Mucosa of gallbladder (tissue), 1 donor: ENCODE results near the gene ASCL5. TPM values are rescaled to one million over a fixed set of nuclear protein-coding genes. Genes with fewer than 3 reads are reported as not detected.

Experiments used
- DNase-seq: peaks from one replicate; pipeline ENCODE4 v3.0.0-alpha.2; 2020; ENCODE audit warnings: low spot score
- total RNA-seq: library from RNA; stranded (reverse); gene quantifications from one replicate; pipeline ENCODE4 v1.2.1, GENCODE V29; 2021
- donor health status: DM: no; HTN: no; CAD: no.

Gene ASCL5
- total RNA-seq, 1 donor from 2014 or later = 0.12 TPM

GRCh38 chr1:201153474-201154388 is 26.7 kb upstream of the ASCL5 start:
- no peak for DNase-seq

DNA sequence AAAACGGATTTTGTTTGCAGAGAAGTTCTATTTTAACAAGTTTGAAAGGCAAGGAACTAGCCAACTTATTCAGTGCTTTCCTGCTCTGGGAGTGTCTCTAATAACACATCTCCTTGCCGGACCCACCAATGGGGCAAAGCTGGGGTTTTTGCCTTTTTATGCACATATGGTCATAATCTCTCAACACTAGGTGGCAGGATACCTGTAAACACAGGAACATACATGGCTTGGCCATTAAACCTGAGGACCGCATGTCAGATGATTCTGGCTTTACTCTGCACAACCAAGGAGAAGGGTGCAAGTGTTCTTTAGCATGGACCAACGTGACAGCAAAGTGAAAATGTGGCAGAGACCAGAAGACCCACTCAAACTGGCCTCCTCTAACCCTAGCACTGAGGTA is 22.4 kb upstream of the ASCL5 start:
- DNase-seq = no peak

GRCh38 chr1:201147396-201148015 is 20.5 kb upstream of the ASCL5 start:
- DNase-seq = no peak

DNA sequence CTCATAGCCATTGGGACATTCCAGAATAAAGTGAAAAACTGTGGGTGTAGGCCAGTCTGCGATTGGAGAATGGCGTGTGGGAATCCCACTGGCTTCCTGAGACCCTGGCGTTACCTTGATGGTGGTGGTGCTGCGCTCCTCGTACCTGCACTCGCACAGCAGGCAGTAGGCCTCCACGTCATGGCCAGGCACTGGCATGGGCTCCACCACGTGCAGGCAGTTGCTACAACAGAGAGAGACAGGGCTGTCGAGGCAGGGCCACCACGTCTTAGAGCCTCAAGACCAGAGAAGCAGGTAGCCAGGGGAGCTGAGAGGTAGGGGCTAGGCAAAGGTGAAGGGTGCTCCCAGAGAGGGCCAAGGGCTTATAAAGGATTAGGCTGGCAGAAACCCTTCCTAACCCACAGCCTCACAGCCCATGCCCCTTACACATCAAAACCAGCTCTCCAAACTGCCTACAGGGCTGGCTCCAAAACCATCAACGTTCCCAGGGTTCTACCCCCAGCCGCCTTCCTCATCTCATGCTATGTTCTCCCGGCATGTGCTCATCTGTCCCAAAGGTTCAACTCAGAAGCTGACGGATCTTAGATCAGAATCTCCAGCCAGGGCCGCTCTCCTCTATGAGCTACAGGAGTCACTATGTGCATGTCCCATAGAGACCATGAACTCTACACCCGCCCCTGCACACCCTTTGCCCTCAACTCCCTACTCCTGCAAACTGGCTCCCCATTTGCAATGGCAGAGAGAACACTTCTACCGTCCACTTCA is 19.8 kb upstream of the ASCL5 start:
- DNase-seq = no peak

DNA sequence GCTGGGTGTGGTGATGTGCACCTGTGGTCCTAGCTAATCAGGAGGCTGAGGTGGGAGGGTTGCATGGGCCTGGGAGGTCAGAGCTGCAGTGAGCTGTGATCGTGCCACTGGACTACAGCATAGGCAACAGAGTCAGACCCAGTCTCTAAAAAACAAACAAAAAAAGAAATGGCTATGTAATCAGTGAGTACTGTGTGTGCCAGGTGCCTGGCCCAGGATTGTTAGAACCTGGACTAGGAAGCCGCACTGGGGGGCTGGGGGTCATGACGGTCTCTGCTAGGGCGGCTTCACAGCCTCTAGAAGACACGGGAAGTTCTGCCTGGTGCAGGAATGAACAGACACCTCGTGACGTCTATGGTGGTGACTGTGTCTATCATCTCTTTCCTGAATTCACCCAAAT is 18.8 kb upstream of the ASCL5 start:
- DNase-seq = no peak

DNA sequence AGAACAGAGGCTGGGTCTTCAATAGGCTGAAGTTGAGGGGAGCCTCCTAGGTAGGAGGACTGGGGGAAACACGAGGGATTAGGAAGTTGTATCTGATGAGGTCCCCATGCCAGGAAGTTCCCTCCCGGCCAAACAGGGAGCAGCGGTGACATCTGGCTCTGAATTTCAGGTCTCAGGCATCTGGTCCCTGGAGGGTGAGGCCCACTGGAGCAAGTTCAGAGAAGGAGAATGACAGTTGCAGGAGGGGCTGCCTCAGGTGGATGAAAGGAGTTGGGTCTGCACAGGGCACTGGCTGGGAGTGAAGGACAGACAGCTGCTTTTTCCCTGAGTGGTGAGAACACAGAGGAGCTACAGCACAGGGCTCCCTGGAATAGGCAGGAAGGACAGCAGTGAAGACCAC is 18.1 kb upstream of the ASCL5 start:
- DNase-seq = no peak

DNA sequence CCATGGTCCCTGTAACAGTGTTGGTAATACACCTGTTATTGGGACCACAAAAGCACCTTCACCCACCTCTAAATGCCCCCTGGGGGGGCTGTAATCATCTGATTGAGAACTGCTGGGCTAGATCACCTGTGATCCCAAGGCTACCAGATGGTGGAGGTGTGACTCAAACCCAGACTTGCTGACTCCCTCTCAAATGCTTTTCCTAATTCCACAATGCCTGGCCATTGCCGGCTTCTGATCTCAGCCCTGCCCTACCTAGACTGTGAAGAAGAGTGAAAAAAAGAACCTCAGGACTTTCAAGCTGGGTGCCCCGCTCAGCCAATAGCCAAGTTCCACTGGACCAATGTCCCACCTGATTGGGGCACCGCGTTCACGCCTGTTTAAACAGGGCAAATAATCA is 17.7 kb upstream of the ASCL5 start:
- no peak for DNase-seq

GRCh38 chr1:201143726-201144635 is 17.0 kb upstream of the ASCL5 start:
- DNase-seq = no peak

DNA sequence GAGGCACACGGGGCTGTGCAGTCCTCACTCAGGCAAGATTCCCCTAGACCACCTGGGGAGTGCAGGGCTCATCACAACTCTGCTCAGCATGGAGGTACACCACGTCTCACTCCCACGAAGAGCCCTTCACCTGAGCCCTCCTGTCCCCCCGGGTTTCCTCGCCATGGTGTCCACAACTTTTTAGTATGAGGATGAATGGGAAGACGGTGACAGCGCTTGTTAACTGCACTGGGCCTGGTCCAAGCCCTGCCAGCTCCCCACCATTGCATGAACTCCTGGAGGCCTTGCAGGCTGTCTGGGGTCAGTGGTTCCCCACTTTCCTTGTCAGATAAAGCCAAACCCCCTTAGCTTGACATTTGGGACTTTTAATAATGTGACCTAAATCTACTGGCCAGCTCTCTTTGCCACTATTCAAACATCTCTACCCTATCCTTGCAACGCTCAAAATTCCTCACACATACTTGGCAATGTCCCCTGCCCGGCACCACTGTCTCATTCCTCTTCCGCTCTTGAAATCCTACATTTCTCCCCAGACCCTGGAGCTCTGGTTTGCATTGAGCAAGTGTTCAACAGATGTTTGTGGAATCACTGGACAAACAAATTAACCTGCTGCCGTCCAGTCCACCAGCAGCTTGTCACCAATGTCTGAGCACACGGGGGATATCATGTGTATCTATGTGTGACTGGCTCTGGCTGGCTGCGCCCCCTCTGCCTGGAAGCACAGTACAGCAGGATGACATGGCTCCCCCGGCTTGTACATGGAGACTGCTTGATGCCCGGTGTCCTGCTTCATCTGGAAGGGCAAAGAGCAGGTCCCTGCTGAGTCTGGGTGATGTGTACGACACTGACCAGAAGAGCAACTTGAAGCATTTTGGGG is 16.1 kb upstream of the ASCL5 start:
- no peak for DNase-seq

- peak; percentile 20 for DNase-seq
These were observed 15.2 kb upstream of the ASCL5 start for GRCh38 chr1:201142011-201142848.

DNA sequence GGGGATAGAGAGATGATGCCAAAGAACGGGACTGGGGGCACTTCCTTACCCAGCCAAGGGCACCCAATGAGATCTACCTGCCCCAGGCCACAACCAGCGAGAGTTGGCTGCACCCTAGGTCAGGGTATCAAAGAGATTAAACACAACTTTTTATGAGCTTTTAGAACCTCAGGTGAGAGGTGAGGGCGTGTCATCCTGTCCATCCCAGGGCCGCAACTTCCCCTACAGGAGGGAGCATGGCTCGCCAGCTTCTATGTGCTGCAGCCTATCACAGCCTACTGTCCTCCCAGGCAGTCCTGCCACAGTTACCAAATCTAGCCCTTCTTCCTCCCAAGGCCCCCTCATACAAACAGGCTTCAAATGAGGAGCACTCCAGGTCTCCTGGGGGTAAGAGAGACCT is 14.4 kb upstream of the ASCL5 start:
- no peak for DNase-seq

- DNase-seq = no peak
These were observed 13.9 kb upstream of the ASCL5 start for GRCh38 chr1:201140941-201141260.

DNA sequence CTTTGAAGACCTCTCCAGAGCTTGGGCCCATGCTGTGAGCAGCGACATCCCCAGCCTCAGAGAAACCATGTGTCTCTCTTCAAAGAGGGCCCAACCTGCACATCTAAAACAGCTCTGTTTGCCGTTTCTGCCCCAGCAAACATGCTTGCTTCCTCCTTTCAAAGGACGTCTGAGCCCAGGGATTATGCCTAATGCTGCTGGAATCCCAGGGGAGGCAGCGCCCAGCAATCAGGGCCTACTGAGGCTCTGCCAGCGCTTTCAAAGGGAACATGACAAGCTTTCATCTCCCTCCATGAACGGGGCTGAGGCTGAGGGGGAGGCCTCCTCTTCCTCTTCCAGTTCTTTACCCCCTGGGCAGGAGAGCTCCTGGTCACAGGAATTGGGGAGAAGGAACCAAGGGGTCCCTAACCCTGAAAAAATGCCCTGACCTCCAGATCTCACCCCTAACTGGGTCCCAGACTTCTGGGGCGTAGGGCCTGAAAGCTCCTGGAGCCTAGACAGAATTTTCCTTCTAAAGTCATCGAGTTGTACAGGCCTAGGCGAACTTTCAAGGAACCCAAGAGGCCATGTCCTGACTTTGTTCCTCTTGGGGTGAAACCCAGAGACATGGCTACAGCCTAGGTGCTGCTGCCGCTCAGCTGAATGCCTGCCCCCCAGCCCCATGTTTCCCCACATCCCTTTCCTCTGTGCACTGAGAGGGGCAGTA is 13.4 kb upstream of the ASCL5 start:
- DNase-seq = no peak

- DNase-seq = no peak
These were observed 12.8 kb upstream of the ASCL5 start for GRCh38 chr1:201139756-201140155.

- no peak for DNase-seq
These were observed 12.3 kb upstream of the ASCL5 start for GRCh38 chr1:201139306-201139705.

- DNase-seq = no peak
These were observed 11.4 kb upstream of the ASCL5 start for GRCh38 chr1:201138311-201138840.

GRCh38 chr1:201137579-201138310 is 10.8 kb upstream of the ASCL5 start:
- DNase-seq = peak; percentile 64

- DNase-seq = no peak
These were observed 10.0 kb upstream of the ASCL5 start for GRCh38 chr1:201137024-201137392.
